Neuronal stem cell (in vitro differentiated cells): ENCODE results near the gene CFAP161. TPM values are rescaled to one million over a fixed set of nuclear protein-coding genes. Genes with fewer than 3 reads are reported as not detected.

ENCODE experiments used
- DNase-seq: peaks from one replicate; pipeline ENCODE4 v3.0.0-alpha.2; 2013; ENCODE audit warnings: low spot score
- H2AFZ ChIP-seq: one replicate; pipeline ENCODE4 v1.6.1; 2013; ENCODE audit warnings: mild to moderate bottlenecking, low read length, inconsistent platforms
- H2AK5ac ChIP-seq: 2 replicates; pipeline ENCODE4 v1.6.1; 2013; ENCODE audit warnings: low read depth, mild to moderate bottlenecking, inconsistent platforms, low read length, moderate library complexity, mixed read lengths
- H2BK120ac ChIP-seq: 2 replicates; pipeline ENCODE4 v1.6.1; 2013; ENCODE audit warnings: low read depth, mild to moderate bottlenecking, inconsistent platforms, low read length, moderate library complexity, mixed read lengths
- H2BK12ac ChIP-seq: one replicate; pipeline ENCODE4 v1.6.1; 2013; ENCODE audit warnings: low read length, inconsistent platforms
- H2BK15ac ChIP-seq: 2 replicates; pipeline ENCODE4 v1.6.1; 2013; ENCODE audit warnings: mild to moderate bottlenecking, low read length, inconsistent platforms, mixed read lengths
- H2BK5ac ChIP-seq: one replicate; pipeline ENCODE4 v1.6.1; 2013; ENCODE audit warnings: inconsistent platforms, mild to moderate bottlenecking, low read length, moderate library complexity
- H3K14ac ChIP-seq: one replicate; pipeline ENCODE4 v1.6.1; 2013; ENCODE audit warnings: low read length, inconsistent platforms
- H3K18ac ChIP-seq: 2 replicates; pipeline ENCODE4 v1.6.1; 2013; ENCODE audit warnings: low read length, inconsistent platforms
- H3K23ac ChIP-seq: 2 replicates; pipeline ENCODE4 v1.6.1; 2013; ENCODE audit warnings: low read depth, mild to moderate bottlenecking, mixed read lengths, low read length, inconsistent platforms; ENCODE audit not compliant: poor library complexity
- H3K27ac ChIP-seq: replicated peaks from 3 replicates; pipeline ENCODE4 v1.5.1; 2013; ENCODE audit warnings: low read length, inconsistent platforms
- H3K27me3 ChIP-seq, 3 experiments: 2 replicates each; pipeline ENCODE4 v1.6.1; 2013; ENCODE audit warnings: low read length in 3 of 3, mild to moderate bottlenecking in 2 of 3, inconsistent platforms in 1 of 3, low read depth in 1 of 3, mixed read lengths in 1 of 3, moderate library complexity in 1 of 3; ENCODE audit not compliant: control insufficient read depth in 3 of 3, insufficient read depth in 3 of 3
- H3K36me3 ChIP-seq, 2 donors: replicated peaks in 1 of 2; 2 replicates each; pipeline ENCODE4 v1.6.1; 2013; ENCODE audit warnings: low read length in 2 of 2; ENCODE audit not compliant: control insufficient read depth in 2 of 2, insufficient read depth in 2 of 2
- H3K4ac ChIP-seq: 2 replicates; pipeline ENCODE4 v1.6.1; 2013; ENCODE audit warnings: inconsistent platforms, mild to moderate bottlenecking, low read length, moderate library complexity
- H3K4me1 ChIP-seq, 2 donors: 1 replicate in 1 of 2; 2 replicates in 1 of 2; pipeline ENCODE4 v1.6.1; 2013; ENCODE audit warnings: low read length in 2 of 2, low read depth in 1 of 2; ENCODE audit not compliant: control insufficient read depth in 2 of 2, insufficient read depth in 1 of 2
- H3K4me2 ChIP-seq: one replicate; pipeline ENCODE4 v1.6.1; 2013; ENCODE audit warnings: mild to moderate bottlenecking, low read length, inconsistent platforms; ENCODE audit not compliant: insufficient read depth, poor library complexity, severe bottlenecking
- H3K4me3 ChIP-seq, 2 donors: 2 replicates each; pipeline ENCODE4 v1.5.1; 2013; ENCODE audit warnings: low read length in 2 of 2, mild to moderate bottlenecking in 2 of 2, inconsistent platforms in 1 of 2, moderate library complexity in 1 of 2
- H3K79me1 ChIP-seq: one replicate; pipeline ENCODE4 v1.6.1; 2013; ENCODE audit warnings: low read depth, mild to moderate bottlenecking, inconsistent platforms, low read length, moderate library complexity
- H3K9ac ChIP-seq: one replicate; pipeline ENCODE4 v1.6.1; 2013; ENCODE audit warnings: mild to moderate bottlenecking, low read depth, low read length, inconsistent platforms; ENCODE audit not compliant: poor library complexity
- H3K9me3 ChIP-seq, 2 donors: replicated peaks in 1 of 2; 2 replicates each; pipeline versions ENCODE3 to v1.6.1; 2013; ENCODE audit warnings: low read length in 2 of 2, mild to moderate bottlenecking in 2 of 2, inconsistent platforms in 1 of 2, low read depth in 1 of 2, mixed read lengths in 1 of 2, moderate library complexity in 1 of 2; ENCODE audit not compliant: control insufficient read depth in 2 of 2, insufficient read depth in 1 of 2
- H4K8ac ChIP-seq: one replicate; pipeline ENCODE4 v1.6.1; 2013; ENCODE audit warnings: low read depth, mild to moderate bottlenecking, inconsistent platforms, low read length, moderate library complexity
- H4K91ac ChIP-seq: one replicate; pipeline ENCODE4 v1.6.1; 2013; ENCODE audit warnings: low read length, low read depth, mild to moderate bottlenecking, inconsistent platforms; ENCODE audit not compliant: poor library complexity
- WGBS, 2 donors: extraction: QIAGEN DNeasy Blood & Tissue Kit; methylation state at CpG; one replicate each; pipeline ENCODE4 v1.1.7; 2013; ENCODE audit warnings: missing lambda C conversion rate in 2 of 2, mixed read lengths in 1 of 2; ENCODE audit not compliant: insufficient read length in 2 of 2, insufficient replicate concordance in 1 of 2; ENCODE audit errors: extremely low coverage in 2 of 2; 5-methylcytosine and 5-hydroxymethylcytosine counted together
- polyA plus RNA-seq, 2 experiments: library from polyadenylated mRNA; stranded (reverse); fragments of 200-250 nt; gene quantifications; one replicate each; pipeline ENCODE4 v1.2.3, GENCODE V29; 2013

The CFAP161 gene, protein sequence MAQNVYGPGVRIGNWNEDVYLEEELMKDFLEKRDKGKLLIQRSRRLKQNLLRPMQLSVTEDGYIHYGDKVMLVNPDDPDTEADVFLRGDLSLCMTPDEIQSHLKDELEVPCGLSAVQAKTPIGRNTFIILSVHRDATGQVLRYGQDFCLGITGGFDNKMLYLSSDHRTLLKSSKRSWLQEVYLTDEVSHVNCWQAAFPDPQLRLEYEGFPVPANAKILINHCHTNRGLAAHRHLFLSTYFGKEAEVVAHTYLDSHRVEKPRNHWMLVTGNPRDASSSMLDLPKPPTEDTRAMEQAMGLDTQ
- not detected for polyA plus RNA-seq (2013, experiment 1 of 2)
- polyA plus RNA-seq (2013, experiment 2 of 2): not detected

DNA sequence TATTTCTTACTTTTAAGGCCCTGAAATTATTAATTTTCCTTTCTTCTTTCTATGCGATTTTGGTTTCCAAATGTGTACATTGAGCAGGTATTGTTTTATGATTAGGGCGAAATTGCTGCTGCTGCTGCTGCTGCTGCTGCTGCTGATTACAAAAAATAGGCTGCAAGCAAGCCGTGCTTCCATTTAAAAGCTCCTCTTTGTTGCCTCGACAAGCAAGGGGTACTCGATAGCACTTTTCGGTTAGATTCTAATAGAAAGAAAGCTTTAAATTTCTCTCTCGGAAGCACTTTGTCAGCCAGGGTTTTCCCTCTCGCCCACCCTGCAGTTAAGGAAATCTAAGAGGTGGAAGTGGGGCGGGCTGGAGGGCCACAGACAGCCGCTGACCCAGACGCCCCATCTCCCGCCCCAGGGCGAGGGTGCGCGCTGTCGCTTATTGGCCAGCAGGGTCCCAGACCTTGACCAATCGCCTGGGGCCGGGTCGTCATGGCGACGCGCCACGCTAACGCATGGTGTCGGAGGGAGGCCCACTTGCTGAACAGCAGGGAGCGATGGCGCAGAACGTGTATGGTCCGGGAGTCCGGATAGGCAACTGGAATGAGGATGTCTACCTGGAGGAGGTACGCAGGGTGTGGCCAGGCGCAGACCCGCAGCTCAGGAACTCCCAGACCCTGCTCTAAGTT is at the start of gene CFAP161:
Gene CFAP161, plus strand, starts transcription at position 489 of the 680 bp plus-strand sequence. Its CDS starts 60 bp downstream, at position 549.
- peak; percentile 84 for DNase-seq
- no CpG with 5 or more reads among the region's 33 CpGs for WGBS, 2 donors
- peaks cover 0 to 7% (median 0%) of the 10 kb centered on the region in 3 experiments for H3K27me3 ChIP-seq

DNA sequence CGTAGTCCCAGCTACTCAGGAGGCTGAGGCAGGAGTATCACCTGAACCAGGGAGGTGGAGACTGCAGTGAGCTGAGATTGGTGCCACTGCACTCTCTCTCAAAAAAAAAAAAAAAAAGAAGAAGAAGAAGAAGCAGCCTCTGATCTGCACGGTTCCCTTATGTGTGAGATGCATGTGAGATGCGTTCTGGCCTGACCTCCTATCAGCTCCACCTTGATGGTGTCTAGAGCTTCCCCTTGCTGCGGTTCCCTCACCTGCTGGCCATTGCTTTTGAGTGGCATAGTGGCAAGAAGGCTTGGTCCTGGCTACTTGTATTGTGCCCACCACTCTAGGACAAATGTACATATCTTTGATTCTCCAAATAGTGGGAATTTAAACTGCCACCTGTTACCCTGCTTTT is 49.4 kb upstream of the CFAP161 start:
- WGBS, 2 donors: no CpG with 5 or more reads among the region's 4 CpGs
- Histone ChIP-seq H3K23ac (no peak overlapping the region), H3K4me3 (no peak overlapping the region)

More for the DNA sequence above, at the start of gene CFAP161:
- Histone ChIP-seq H3K4ac (no peak within 1 kb of the TSS), H2AFZ (peak within 1 kb of the TSS; percentile 90), H3K14ac (no peak within 1 kb of the TSS), H3K4me3 (peak within 1 kb of the TSS; percentile 43 to 72), H4K8ac (no peak within 1 kb of the TSS), H3K23ac (no peak within 1 kb of the TSS), H2BK120ac (no peak within 1 kb of the TSS), H2BK5ac (no peak within 1 kb of the TSS), H3K79me1 (no peaks in the 10 kb centered on the region), H3K4me2 (peak within 1 kb of the TSS; percentile 68), H2BK12ac (no peak within 1 kb of the TSS), H3K27ac (no peak within 1 kb of the TSS), H3K4me1 (peaks cover 3% of the 10 kb centered on the region in 2 donors), H2BK15ac (no peak within 1 kb of the TSS), H3K18ac (no peak within 1 kb of the TSS), H4K91ac (no peak within 1 kb of the TSS), H2AK5ac (no peak within 1 kb of the TSS), H3K9ac (no peak within 1 kb of the TSS), H3K9me3 (no peaks in the 10 kb centered on the region), H3K36me3 (no peaks in the 10 kb centered on the region)

DNA sequence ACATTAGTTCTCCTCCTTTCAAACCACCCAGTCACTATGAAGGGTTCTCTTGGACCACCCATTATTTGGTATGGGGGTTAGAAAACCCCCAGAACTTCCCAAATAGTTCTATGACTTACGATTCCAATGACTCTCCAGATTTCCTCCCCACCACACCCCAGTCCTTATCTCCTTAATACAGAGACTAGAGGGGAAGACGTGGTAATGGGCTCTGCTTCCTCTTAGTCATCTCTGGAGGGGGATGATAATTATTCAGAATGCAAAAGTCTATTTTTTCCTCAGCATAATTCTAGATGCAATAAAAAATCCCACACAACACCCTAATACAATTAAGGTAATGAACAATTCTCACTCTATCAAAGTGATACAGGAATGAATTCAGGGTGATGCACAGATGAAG is 48.9 kb upstream of the CFAP161 start:
- Histone ChIP-seq H3K18ac (no peak overlapping the region), H2BK12ac (no peak overlapping the region), H3K4me3 (no peak overlapping the region), H3K27me3 (peaks cover 0 to 5% (median 0%) of the 10 kb centered on the region in 3 experiments), H2BK15ac (no peak overlapping the region), H3K23ac (no peak overlapping the region), H4K8ac (no peak overlapping the region), H3K27ac (no peak overlapping the region), H3K36me3 (no peaks in the 10 kb centered on the region), H4K91ac (no peak overlapping the region), H2BK120ac (no peak overlapping the region), H3K9me3 (no peaks in the 10 kb centered on the region), H3K14ac (no peak overlapping the region), H2BK5ac (no peak overlapping the region), H3K79me1 (no peaks in the 10 kb centered on the region), H3K4ac (no peak overlapping the region), H3K9ac (no peak overlapping the region), H2AFZ (no peak overlapping the region), H2AK5ac (no peak overlapping the region), H3K4me1 (peaks cover 0 to 2% of the 10 kb centered on the region in 2 donors), H3K4me2 (no peak overlapping the region)
- DNase-seq: no peak
- no CpG with 5 or more reads among the region's 2 CpGs for WGBS, 2 donors

More for the DNA sequence above, 49.4 kb upstream of the CFAP161 start:
- Histone ChIP-seq H3K27ac (no peak overlapping the region), H2BK5ac (no peak overlapping the region), H4K91ac (no peak overlapping the region), H3K4ac (no peak overlapping the region), H3K4me1 (peaks cover 0 to 2% of the 10 kb centered on the region in 2 donors), H3K36me3 (no peaks in the 10 kb centered on the region), H2AFZ (no peak overlapping the region), H3K9ac (no peak overlapping the region), H3K18ac (no peak overlapping the region), H4K8ac (no peak overlapping the region), H2BK15ac (no peak overlapping the region), H3K27me3 (peaks cover 0 to 5% (median 0%) of the 10 kb centered on the region in 3 experiments), H3K4me2 (no peak overlapping the region), H2BK120ac (no peak overlapping the region), H3K9me3 (no peaks in the 10 kb centered on the region), H3K79me1 (no peaks in the 10 kb centered on the region), H2BK12ac (no peak overlapping the region), H3K14ac (no peak overlapping the region), H2AK5ac (no peak overlapping the region)
- no peak for DNase-seq

DNA sequence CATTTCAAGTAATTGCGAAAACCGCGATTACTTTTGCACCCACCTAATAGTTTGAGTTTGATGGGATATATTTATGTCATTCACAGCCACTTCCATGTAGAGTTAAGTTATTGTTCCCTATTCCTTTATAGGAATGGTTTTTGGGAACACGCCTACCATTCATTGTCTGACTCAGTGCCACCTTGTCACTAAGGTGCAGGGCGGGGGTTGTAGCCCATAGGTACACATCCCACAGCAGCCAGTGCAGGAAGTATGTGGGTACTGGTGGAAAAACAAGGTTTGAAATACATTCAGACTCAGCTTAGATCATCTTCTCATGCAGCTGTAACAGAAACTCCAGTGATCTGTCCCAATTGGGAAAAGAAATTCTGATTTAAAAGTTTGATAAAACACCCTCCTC is 48.2 kb upstream of the CFAP161 start:
- Histone ChIP-seq H3K27ac (no peak overlapping the region), H3K4me3 (no peak overlapping the region), H3K4ac (no peak overlapping the region), H3K9ac (no peak overlapping the region), H2AK5ac (no peak overlapping the region), H2BK5ac (no peak overlapping the region), H2AFZ (no peak overlapping the region), H3K4me2 (no peak overlapping the region), H2BK15ac (no peak overlapping the region), H4K91ac (no peak overlapping the region), H3K4me1 (peaks cover 0 to 2% of the 10 kb centered on the region in 2 donors), H2BK120ac (no peak overlapping the region), H2BK12ac (no peak overlapping the region), H3K23ac (no peak overlapping the region), H3K14ac (no peak overlapping the region), H4K8ac (no peak overlapping the region), H3K27me3 (peaks cover 0 to 5% (median 0%) of the 10 kb centered on the region in 3 experiments), H3K79me1 (no peaks in the 10 kb centered on the region), H3K9me3 (no peaks in the 10 kb centered on the region), H3K18ac (no peak overlapping the region), H3K36me3 (no peaks in the 10 kb centered on the region)
- no peak for DNase-seq
- WGBS, 2 donors: no CpG with 5 or more reads among the region's 5 CpGs
